Embryonic facial prominence (tissue), 1 donor: ENCODE data around the gene SLC23A1.
"Not testable (repeated sequence)": the region's sequence is repeated elsewhere in the genome, so short reads cannot be mapped to it uniquely, and the experiment has no call there.

Experiments used
- DNase-seq: peaks from one replicate; pipeline ENCODE4 v3.0.0-alpha.2; 2016; ENCODE audit errors: extremely low spot score

The SLC23A1 gene

GRCh38 chr5:139389701-139390638 is 6.9 kb upstream of the SLC23A1 start, which contains the start of gene MZB1:
MZB1 (minus strand) TSS chr5:139389913; CDS start chr5:139389856, 57 bp downstream.
- no peak for DNase-seq

- DNase-seq = no peak
These were observed 5.2 kb upstream of the SLC23A1 start for GRCh38 chr5:139388198-139388821.

- no peak for DNase-seq
These were observed 4.6 kb upstream of the SLC23A1 start for GRCh38 chr5:139387611-139388197.

GRCh38 chr5:139386956-139387355 is 3.9 kb upstream of the SLC23A1 start:
- DNase-seq = not testable (repeated sequence)

- no peak for DNase-seq
These were observed 2.9 kb upstream of the SLC23A1 start for GRCh38 chr5:139386050-139386438.

GRCh38 chr5:139385061-139386049 is 2.3 kb upstream of the SLC23A1 start:
- no peak for DNase-seq

GRCh38 chr5:139384591-139385051 is 1.5 kb upstream of the SLC23A1 start:
- DNase-seq = no peak

- no peak for DNase-seq
These were observed 995 bp upstream of the SLC23A1 start for GRCh38 chr5:139383993-139384590.

- DNase-seq = no peak
These were observed 290 bp downstream of the SLC23A1 start for GRCh38 chr5:139382807-139383206.

- DNase-seq = no peak
These were observed 998 bp downstream of the SLC23A1 start for GRCh38 chr5:139381837-139382761.

- DNase-seq = no peak
These were observed 3.3 kb downstream of the SLC23A1 start for GRCh38 chr5:139379626-139380449.

- DNase-seq = no peak
These were observed 4.1 kb downstream of the SLC23A1 start for GRCh38 chr5:139378941-139379361.

- DNase-seq = no peak
These were observed 4.8 kb downstream of the SLC23A1 start for GRCh38 chr5:139378101-139378825.

GRCh38 chr5:139377226-139377625 is 5.9 kb downstream of the SLC23A1 start:
- no peak for DNase-seq

GRCh38 chr5:139376364-139376763 is 6.7 kb downstream of the SLC23A1 start:
- no peak for DNase-seq

- DNase-seq = no peak
These were observed 8.2 kb downstream of the SLC23A1 start for GRCh38 chr5:139374909-139375308.

GRCh38 chr5:139371482-139372435 is 11.3 kb downstream of the SLC23A1 start:
- no peak for DNase-seq
